ENCODE data around the gene NCOA1. TPM values are rescaled to one million over a fixed set of nuclear protein-coding genes. Genes with fewer than 3 reads are reported as not detected.
A peak's percentile ranks its signal among the peaks of the same experiment; 100 is the strongest.

Gene NCOA1
- total and polyA plus RNA-seq, 7 donors = 12.8 to 78.1 (median 44.2) TPM

- no peak for ATAC-seq
- TF ChIP-seq, protein P1, sequence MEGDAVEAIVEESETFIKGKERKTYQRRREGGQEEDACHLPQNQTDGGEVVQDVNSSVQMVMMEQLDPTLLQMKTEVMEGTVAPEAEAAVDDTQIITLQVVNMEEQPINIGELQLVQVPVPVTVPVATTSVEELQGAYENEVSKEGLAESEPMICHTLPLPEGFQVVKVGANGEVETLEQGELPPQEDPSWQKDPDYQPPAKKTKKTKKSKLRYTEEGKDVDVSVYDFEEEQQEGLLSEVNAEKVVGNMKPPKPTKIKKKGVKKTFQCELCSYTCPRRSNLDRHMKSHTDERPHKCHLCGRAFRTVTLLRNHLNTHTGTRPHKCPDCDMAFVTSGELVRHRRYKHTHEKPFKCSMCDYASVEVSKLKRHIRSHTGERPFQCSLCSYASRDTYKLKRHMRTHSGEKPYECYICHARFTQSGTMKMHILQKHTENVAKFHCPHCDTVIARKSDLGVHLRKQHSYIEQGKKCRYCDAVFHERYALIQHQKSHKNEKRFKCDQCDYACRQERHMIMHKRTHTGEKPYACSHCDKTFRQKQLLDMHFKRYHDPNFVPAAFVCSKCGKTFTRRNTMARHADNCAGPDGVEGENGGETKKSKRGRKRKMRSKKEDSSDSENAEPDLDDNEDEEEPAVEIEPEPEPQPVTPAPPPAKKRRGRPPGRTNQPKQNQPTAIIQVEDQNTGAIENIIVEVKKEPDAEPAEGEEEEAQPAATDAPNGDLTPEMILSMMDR (IDR thresholded peaks at IDR 0.05) = no peak
- H3K4me1 ChIP-seq = peaks cover 45% of the 10 kb centered on the region
- no peak overlapping the region for H3K4me3 ChIP-seq
- H3K27ac ChIP-seq = no peak overlapping the region
- intact Hi-C loops (cut with DNase I) = no loop called here
- no peaks in the 10 kb centered on the region for H3K9me3 ChIP-seq
- 79 to 84% (median 83%) methylated on average over 2 of the region's 2 CpGs for WGBS, 3 donors
- no peaks in the 10 kb centered on the region for H3K36me3 ChIP-seq (ENCODE audit: insufficient read depth in 1 of 2, low read depth in 1 of 2)
- DNase-seq = no peak
- H3K27me3 ChIP-seq (ENCODE audit: insufficient read depth in 3 of 3, low read length in 2 of 3) = no peaks in the 10 kb centered on the region
Measured at GRCh38 chr2:24515335-24515734, 24.3 kb downstream of the NCOA1 start.

- 75% methylated on average over 2 of the region's 2 CpGs; no CpG with 5 or more reads in 2 of the 3 donors for WGBS, 3 donors
- H3K27ac ChIP-seq = no peak overlapping the region
- TF ChIP-seq, protein P1 (IDR thresholded peaks at IDR 0.05) = no peak
- H3K4me1 ChIP-seq = peaks cover 49% of the 10 kb centered on the region
- no peak for DNase-seq
- ATAC-seq = peak in 2 of 4 donors; percentile 44 to 51
- intact Hi-C loops (cut with DNase I) = no loop called here
- H3K36me3 ChIP-seq (ENCODE audit: insufficient read depth in 1 of 2, low read depth in 1 of 2) = no peaks in the 10 kb centered on the region
- H3K9me3 ChIP-seq = no peaks in the 10 kb centered on the region
- no peak overlapping the region for H3K4me3 ChIP-seq
- no peaks in the 10 kb centered on the region for H3K27me3 ChIP-seq (ENCODE audit: insufficient read depth in 3 of 3, low read length in 2 of 3)
Measured at GRCh38 chr2:24515831-24516230, 24.8 kb downstream of the NCOA1 start.

- no peak overlapping the region for H3K27ac ChIP-seq
- H3K4me3 ChIP-seq = peak overlapping the region; percentile 11
- peak in 1 of 4 donors; percentile 20 for ATAC-seq
- peaks cover 42% of the 10 kb centered on the region for H3K4me1 ChIP-seq
- no peaks in the 10 kb centered on the region for H3K27me3 ChIP-seq (ENCODE audit: insufficient read depth in 3 of 3, low read length in 2 of 3)
- no peaks in the 10 kb centered on the region for H3K36me3 ChIP-seq (ENCODE audit: insufficient read depth in 1 of 2, low read depth in 1 of 2)
- WGBS, 3 donors = 41 to 64% (median 48%) methylated on average over 5 of the region's 5 CpGs
- no peak for DNase-seq
- TF ChIP-seq, protein P1 (IDR thresholded peaks at IDR 0.05) = no peak
- intact Hi-C loops (cut with DNase I) = no loop called here
- H3K9me3 ChIP-seq = no peaks in the 10 kb centered on the region
Measured at GRCh38 chr2:24517247-24517646, 26.2 kb downstream of the NCOA1 start.

- H3K4me1 ChIP-seq = peaks cover 27% of the 10 kb centered on the region
- H3K27me3 ChIP-seq (ENCODE audit: insufficient read depth in 3 of 3, low read length in 2 of 3) = no peaks in the 10 kb centered on the region
- no peaks in the 10 kb centered on the region for H3K9me3 ChIP-seq
- no peak for ATAC-seq
- intact Hi-C loops (cut with DNase I) = no loop called here
- no peak overlapping the region for H3K4me3 ChIP-seq
- no peak overlapping the region for H3K27ac ChIP-seq
- TF ChIP-seq, protein P1 (IDR thresholded peaks at IDR 0.05) = no peak
- H3K36me3 ChIP-seq (ENCODE audit: insufficient read depth in 1 of 2, low read depth in 1 of 2) = no peaks in the 10 kb centered on the region
- no peak for DNase-seq
- WGBS, 3 donors = 36 to 69% (median 41%) methylated on average over 1 of the region's 1 CpG
Measured at GRCh38 chr2:24520175-24520574, 29.1 kb downstream of the NCOA1 start.

DNA sequence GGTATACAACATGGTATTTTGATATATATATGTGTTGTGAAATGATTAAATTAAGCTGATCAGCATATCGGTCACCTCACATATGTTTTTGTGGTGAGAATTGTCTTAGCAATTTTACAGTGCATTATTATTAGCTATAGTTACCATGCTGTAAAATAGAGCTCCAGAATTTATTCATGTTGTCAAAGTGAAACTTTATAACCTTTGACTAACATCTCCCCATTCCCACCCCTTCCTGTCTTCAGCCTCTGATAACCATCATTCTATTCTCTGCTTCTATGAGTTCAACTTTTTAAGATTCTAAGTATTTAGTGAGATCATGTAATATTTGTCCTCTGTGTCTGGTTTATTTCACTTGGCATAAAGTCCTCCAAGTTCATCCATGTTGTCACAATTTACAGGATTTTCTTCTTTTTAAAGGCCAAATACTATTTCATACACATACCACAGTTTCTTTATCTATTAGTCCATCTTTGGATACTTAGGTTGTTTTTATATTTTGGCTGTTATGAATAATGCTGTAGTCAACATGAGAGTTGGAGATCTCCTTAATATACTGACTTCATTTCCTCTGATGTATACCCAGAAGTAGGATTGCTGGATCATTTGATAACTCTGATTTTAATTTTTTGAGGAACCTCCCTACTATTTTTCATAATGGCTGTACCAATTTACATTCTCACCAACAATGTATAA lies 30.3 kb downstream of the NCOA1 start:
- Histone ChIP-seq H3K27me3 (ENCODE audit: insufficient read depth in 3 of 3, low read length in 2 of 3) (no peaks in the 10 kb centered on the region), H3K27ac (no peak overlapping the region), H3K9me3 (no peaks in the 10 kb centered on the region), H3K36me3 (ENCODE audit: insufficient read depth in 1 of 2, low read depth in 1 of 2) (no peaks in the 10 kb centered on the region), H3K4me1 (peaks cover 22% of the 10 kb centered on the region), H3K4me3 (no peak overlapping the region)
- intact Hi-C loops (cut with DNase I) = no loop called here
- ATAC-seq = no peak
- TF ChIP-seq, protein P1 (IDR thresholded peaks at IDR 0.05) = no peak
- WGBS, 3 donors = 93 to 100% (median 93%) methylated on average over 1 of the region's 1 CpG
- DNase-seq = no peak
